Bone marrow (tissue), 2 donors: Measurements from ENCODE around the gene STXBP6.

Source experiments
- DNase-seq, 2 donors: peaks; one replicate each; lab custom pipeline; 2025; lab: John Stamatoyannopoulos, UW

STXBP6 gene

GRCh38 chr14:24831677-24832076, 218.3 kb downstream of the STXBP6 start:
- no peak for DNase-seq

- no peak for DNase-seq
Measured at GRCh38 chr14:24829862-24830261, 220.1 kb downstream of the STXBP6 start.

DNA sequence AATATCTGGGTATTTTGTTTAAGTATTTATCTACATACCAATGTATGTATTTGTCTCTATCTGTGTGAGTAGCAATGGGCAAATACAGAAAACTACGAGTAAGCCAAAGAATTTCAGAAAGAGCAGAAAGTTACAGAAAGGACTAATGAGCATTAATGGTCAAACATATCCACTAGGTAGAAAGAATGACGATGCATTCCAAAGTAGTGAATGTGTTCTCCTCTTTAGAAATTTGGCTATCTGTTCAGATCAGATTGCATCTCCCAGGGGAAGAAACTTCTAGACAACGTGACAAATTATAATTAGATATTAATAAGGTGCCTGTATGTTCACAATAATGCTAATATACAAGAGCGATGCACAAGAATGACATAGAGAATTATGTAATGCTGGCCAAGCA, 221.5 kb downstream of the STXBP6 start:
- DNase-seq = no peak

DNA sequence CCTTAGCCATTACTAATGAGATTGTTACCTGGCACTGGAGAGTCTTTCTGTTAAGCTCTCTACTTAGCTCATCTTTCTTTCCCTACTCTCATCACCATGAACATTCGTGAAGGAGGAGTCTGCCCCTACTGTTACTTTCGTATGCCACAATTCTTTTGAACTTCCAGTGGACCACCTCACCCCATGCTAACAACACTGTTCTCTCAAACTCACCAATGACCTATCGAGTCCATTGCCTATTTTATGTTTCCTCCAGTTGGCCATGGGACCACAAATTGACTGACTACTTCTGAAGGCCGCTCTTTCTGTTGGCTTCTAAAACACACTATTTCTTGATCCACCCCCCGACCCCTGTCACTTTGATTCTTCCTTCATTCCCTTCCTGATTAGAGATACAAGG, 223.6 kb downstream of the STXBP6 start:
- no peak for DNase-seq

DNA sequence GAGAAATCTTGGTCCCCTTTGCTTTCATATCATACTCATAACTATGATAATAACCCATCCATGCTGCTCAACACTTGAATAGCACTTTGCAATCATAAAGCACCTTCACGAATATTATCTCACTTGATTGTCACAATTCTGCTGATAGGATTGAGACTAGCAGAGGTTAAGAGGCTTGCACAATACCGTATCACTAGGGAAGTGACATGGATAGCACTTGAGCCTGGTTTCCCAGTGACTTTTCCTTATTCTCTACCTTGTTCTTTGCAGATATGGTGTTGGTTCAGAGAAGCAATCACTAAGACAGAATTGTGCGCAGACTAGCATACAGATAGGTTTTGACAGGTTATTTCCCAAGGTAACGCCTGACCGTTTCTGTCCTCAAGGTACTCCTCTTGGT, 229.3 kb downstream of the STXBP6 start:
- no peak for DNase-seq

GRCh38 chr14:24818823-24819341, 231.1 kb downstream of the STXBP6 start:
- DNase-seq = no peak

DNA sequence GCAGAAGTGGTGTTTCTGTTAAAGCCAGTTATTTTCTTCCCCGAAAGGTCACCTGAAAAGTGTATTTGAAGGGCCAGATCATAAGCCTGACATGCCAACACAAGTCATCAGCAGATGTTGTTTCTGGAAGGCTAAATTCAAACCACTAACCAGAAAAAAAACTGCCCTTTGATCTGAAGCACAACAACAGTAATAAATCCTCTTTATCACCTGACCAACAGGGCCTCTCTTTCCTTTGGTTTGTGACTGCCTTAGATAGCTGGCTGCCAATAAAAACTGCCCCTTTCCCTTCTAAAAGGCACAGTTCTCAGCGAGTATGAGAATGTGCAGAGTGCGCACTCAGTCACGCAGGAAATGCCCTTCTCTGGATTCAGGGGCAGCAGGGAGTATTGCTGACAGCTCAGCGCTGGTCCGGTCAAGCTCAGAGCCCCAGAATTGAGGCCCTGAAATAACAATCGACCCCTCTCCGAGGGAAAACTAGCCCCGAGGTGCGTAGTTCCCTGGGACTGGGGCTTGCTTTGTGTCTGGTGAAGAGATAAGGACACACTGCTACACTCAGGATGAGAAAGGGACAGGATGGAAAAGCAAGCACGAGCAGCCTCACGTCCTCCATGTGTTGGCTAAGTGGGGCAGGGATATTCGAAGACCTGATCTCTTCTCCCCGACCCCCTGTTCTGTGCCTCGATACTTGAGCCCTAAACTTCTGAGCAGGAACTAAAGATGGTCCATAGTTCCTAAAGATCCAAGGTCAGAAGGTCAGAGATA, 231.7 kb downstream of the STXBP6 start:
- no peak for DNase-seq

GRCh38 chr14:24817212-24818057, 232.5 kb downstream of the STXBP6 start:
- DNase-seq = no peak

GRCh38 chr14:24816929-24817211, 233.1 kb downstream of the STXBP6 start:
- no peak for DNase-seq

- no peak for DNase-seq
Measured at GRCh38 chr14:24816011-24816928, 233.7 kb downstream of the STXBP6 start.

DNA sequence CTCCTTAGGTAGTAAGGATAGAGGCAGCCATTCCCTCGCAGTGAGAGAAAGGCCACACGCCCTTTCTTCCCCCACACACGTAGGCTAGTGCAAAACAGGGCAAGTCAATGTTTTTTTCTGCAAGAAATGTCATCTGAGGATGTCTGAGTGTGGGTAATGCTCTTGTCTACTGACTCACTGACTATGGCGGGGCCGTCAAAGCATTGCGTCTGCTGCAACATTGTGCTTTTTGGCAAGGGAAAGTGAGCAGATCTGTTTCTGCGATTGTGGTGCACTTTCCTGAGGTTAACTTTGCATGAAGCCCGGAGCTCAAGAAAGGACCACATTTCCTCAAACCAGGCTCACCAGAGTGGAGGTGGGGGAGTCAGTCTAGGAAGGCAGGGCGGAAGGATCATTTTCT, 234.4 kb downstream of the STXBP6 start:
- no peak for DNase-seq

- DNase-seq = no peak
Measured at GRCh38 chr14:24814944-24815343, 235.0 kb downstream of the STXBP6 start.

DNA sequence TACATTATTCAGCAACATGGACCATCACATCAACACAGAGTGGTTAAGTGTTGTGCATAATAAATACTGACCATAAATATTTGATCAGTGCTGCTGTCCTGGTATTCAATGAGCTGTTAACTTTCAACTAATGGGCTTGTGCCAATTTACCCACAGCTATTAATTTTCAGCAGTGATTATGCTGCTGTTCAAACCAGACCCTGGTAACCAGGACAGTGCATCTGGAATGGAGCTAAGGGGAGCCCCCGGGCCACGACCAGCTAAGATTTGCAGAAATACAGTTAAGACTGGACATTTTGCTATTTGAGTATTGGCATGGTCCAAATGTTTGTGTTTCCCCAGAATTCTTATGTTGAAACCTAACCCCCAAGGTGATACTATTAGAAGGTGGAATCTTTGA, 235.6 kb downstream of the STXBP6 start:
- DNase-seq = no peak

GRCh38 chr14:24813819-24814259, 236.1 kb downstream of the STXBP6 start:
- no peak for DNase-seq

DNA sequence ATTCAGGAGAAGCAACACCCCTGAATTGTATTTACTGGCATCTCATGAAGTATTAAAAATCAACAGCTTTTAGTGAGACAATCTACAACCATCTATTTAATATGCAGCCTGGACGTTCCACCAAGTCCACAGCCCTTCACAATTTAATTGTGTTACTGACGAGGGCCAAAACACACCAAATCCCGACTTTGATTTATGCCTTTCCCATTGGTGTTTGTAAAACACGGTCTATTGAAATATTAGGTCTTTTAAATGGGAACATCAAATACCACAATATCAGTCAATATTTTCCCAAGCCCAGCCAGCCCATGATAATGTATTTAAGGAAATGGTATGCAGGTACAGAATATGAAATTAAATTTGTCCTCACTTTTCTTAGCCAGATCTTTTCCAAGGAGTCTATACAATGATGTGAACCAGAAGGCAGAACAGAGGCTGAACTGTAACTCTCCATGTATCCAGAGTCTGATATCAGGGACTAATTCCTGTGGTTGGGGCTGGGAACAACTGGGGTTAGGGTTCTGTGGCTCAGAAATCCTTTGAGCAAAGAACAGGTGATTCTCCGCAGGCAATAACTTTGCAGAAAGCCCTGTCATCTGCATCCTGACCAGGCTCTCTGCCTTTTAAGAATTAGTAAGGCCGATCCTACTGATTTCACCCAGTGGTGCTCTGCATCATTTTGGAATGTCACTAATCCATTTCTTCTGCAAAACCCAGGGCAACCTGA, 236.7 kb downstream of the STXBP6 start:
- no peak for DNase-seq

- DNase-seq = no peak
Measured at GRCh38 chr14:24809135-24809534, 240.8 kb downstream of the STXBP6 start.

DNA sequence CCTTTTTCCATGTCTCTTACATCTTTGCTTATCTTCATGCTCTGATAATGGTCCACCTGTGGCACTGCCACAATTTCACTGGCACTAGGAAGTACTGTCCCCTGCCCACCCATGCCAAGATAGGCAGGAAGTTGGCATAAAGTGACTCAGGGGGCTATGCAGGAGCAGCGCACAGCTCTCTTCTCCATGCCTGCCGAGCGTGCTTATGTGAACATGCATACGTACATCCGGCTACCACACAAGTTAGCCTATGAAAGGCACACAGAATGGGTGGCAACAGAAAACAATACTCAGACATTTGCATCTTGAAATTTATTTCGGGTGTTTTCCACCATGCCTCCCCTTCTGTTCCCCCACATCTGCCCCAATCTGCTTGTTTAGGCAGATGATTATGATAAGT, 241.5 kb downstream of the STXBP6 start:
- DNase-seq = no peak

- no peak for DNase-seq
Measured at GRCh38 chr14:24806061-24806678, 243.8 kb downstream of the STXBP6 start.

DNA sequence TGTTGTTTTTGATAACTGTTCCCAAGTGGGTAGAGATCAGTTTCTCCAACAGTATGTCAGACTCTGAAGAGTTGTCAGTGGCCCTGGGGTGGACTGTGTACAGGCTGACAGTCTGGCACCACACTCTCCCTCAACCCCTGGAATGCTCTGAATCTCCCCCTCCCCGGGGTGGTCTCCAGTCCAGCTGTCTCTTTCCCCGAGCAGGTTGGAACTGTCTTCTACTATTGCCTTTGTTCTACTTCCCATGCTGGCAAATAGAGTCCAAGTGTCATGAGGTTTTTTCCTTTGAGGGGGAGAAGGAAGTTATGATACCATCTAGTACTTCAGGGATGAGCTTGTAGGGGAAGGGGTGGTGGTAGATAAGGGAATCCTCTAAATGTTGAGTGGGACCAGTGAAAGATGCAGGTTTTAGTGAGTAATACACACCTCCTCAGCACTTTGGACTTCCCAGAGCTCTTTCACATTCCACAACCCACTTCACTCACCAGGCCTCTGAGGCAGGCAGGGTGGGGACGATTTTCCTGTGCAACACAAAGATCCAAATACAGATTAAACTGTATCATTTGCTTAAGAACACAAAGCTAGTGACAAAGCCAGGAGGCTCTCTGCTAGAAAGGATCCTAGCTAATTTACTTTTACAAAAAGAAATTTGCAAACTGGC, 245.3 kb downstream of the STXBP6 start:
- DNase-seq = no peak

- no peak for DNase-seq
Measured at GRCh38 chr14:24803933-24804494, 245.9 kb downstream of the STXBP6 start.
